ENCODE measurements around the gene DEAF1.

The DEAF1 gene

DNA sequence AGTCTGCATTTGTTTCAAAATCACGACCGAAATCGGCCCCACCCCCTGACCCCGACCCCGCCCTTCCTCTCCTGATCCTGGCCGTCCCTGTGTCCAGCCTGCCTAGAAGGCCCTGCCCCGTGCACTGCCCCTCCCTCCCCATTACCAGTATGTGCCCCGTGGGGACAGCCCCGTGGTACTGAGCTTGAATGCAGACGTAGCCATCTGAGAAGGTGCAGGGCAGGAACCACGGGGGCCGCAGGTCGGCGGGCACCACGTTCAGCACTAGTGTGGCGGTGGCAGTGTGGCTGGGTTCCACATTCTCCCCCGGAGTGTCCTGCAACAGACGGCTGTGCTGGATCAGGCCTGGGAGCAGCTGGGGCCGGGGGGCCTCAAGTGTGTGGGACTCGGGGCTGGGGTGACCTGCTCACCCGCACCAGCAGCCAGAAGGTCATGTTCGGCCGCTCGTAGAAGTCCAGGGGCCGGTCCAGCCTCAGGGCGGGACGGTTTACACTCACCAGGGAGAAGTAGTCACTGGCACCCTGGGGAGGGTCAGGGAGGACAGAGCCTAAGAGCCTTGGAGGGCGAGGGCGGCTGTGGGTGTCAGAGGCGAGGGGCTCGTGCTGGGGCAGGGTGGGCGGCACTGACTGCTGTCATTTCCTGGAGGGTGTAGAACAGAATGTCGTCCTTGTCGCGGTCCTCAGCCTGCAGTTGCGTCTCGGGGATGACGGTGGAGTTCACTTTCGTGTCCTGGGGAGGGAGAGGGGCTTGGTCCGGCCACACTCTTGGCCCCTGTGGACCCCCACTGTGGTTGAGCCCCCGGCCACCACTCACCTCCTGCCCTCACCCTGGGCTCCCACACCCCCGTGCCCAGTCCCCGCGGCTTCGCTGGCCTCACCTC is 73.8 kb downstream of the DEAF1 start:
- no peak for DNase-seq

DNA sequence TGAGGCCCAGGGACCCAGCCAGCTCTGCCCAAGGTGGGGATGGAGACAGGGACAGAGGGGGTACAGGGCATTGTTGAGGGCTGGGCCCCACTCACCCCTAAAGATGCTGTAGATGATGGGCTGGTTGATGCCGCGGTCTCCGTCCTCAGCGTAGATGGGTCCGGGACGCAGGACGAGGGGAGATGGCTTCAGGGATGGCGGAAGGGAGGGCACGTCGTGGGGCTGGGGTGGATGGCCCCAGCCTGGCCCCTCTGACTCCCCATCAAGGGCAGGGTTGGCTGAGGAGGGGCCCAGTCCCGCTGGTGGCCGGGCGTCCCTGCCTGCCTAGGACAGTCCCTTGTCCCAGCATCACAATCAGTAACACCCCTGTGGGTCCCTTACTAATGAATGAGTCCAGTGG is 74.8 kb downstream of the DEAF1 start:
- DNase-seq = no peak

DNA sequence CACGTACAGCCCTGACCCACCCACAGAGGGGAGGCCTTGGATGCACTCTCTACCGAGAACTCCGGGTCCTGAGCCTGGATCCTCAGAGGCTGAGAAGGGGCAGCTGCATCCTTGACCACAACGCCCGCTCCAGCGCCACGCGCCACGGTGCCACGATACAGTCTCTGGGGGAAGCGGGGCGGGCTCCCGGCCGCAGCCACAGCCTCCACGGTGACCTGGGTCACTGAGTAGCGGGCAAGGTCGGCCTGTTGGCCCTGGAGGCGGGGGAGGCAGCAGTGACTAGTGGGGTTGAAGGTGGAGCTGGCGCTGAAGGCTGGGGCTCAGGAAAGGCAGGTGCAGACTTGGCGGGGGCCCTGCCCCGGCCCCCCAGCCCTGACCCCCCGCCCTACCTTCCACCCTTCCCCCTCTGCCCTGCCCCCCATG is 75.4 kb downstream of the DEAF1 start:
- DNase-seq = no peak

DNA sequence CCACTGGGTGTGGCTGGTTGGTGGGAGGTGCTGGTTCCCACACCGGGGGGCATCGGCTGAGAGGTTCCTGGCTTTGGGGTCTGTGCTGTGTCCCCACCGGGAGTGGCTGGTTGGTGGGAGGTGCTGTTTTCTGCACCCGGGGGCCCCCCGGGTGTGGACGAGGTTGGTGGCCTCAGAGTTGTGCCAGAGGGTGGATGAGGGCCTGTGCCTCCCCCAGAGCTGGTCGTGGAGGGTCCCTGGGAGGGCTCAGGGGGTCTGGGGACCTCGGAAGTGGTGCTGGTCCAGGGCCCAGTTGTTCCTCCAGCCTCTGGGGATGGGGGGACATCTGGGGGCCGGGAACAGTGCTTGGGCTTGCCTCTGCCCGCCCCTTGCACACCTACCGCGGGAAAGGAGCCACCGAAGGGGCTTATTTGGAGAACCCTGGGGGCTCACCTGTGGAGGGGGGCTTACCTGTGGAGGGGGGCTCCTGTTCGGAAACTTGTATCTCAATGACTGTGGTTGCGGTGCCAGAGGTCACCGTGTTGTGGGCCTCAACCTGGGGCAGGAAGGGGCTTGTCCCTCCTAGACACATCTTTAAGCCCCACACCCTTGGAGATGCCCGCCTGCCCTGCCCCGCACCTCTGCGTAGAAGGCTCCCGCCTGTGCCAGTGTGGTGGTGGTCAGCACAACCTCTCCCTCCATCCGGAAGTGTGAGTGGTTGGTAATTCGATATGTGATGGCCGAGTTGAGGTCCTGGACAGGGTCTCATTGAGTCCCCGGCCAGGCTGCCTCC is 76.0 kb downstream of the DEAF1 start:
- no peak for DNase-seq

DNA sequence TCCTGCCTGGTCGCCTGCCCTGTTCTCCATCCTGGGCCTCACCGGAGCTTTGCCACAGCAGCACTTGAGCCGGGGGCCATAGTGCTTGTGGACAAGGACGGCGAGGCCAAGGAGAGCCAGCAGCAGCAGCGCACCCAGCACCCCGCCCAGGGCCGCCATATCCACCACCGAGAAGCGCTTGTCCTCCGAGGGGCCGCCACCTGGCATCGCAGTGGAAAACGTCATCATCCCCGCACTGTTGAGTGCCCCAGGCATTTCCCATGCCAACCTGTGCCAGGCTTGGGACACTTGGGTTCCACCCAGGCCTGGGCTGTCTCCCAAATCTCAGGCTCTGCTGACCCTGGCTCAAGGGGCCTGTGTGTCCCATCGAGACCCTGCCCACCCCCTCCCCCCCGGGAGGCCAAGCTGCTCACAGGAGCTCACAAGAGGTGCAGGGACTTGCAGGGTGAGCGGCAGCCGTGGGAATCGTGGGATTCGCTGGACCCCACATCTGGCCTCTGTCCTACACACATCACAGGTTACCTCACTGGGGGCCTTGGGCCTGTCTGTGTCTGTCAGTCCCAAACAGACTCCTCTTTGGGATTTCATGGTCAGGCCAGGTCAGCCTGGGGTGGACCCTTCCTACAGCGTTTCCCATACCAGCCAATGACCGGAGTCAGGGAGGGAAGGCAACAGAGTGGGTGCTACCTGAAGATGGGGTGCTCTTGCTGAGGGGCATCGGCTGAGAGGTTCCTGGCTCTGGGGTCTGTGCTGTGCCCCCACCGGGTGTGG is 76.9 kb downstream of the DEAF1 start:
- no peak for DNase-seq

DNA sequence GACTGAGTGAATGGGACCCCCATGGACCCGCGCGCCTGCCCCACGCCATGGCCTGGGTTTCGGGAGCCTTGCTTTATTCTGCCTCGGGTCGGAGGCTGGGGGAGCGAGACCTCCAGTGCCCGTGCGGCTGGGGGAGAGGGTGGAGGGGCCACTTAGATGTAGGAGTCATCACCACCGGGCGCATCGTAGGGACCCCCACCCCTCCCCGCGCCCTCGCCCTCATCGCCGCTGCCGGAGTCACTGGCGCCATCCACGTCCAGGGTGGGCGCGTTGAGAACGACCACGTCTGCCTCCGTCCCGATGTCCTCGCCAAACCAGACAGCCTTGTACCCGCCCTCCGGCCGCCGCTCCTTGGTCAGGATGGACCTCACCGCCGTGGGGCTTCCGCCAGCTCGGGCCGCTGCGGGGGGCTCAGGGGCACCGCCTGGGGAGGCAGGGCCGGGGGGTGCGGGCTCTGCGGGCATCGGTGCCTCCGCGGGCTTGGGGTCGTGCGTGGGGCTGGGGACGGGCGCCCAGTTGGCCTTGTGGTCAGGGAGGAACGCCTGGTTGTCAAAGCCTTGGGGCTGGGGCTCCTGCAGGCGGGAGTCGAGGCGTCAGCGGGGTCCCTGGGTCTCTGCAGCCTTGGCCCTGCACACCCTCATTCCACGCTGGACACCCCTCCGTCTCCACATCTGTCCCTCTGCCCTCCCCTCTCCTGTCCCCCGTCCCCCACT is 77.7 kb downstream of the DEAF1 start:
- no peak for DNase-seq

DNA sequence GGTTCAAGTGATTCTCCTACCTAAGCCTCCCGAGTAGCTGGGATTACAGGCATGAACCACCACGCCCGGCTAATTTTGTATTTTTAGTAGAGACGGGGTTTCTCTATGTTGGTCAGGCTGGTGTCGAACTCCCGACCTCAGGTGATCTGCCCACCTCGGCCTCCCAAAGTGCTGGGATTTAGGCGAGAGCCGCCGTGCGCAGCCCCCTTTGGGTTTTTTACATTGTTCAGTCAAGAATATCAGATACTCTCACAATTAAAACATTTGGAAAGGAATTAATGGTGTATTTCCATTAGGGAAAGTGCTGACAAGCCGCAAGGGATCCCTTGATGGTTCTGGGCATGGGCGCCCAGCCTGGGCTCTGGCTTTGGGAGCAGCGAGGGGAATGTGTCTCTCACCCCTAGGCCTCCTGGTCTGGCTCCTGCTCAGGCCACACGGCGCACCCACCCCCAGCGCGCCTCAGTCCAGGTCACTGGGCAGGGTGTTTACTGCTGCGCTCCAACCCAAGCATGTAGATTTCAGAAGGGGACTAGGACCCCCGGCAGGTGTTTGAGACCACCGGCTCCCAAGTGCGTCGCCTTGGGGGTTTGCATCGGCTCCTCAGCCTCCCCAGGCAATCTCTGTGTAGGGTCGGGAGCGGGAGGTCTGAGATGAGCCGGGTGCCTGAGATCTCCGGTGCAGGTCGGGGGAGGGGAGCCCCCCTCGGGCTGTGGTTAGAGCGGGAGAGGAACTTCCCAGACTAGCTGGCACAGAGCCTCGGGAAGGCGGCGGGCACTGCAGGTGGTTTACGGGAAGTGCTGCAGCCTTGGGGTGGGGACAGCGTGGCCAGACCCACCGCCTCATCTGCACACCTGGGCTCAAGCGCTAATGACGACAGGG is 78.5 kb downstream of the DEAF1 start:
- DNase-seq = no peak

DNA sequence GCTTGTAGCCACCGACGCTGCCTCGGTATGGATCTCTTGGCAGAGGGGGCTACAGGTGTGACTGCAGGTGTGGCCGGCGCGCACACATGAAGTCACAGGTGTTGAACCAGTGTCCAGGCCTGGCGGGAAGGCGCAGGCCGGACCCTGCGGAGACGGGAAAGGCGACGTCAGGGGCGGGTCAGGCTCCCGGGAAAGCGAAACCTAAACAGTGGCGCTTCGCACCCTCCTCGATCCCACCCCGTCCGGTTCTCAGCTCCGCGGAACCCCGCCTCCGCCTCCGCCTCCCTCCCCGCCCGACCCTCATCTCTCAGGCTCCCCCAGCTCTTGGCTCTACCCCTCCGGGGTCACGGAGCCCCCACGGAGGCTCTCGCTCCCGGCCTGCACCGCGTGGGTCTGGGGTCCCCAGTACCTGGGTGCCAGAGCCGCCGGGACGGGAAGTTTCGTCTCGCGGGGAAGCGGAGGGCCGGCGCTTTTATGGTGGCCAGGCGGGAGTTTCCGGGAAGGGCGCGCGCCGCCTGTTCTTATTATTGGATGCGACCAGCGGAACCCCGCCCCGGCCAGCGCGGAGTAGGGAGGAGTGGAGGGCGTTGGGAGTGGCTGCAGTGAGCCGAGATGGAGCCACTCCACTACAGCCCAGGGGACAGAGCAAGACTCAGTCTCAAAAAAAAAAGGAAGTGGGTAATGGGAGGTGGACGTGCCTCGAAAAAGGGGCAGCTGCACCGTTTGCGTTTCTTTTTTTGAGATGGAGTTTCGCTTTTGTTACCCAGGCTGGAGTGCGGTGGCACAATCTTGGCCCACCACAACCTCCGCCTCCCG is 79.3 kb downstream of the DEAF1 start, which contains the start of gene IRF7:
TSS of gene IRF7 (minus strand) at position 447 of the 816 bp plus-strand sequence. CDS start 586 bp downstream, outside the sequence.
- peak; percentile 69 for DNase-seq

DNA sequence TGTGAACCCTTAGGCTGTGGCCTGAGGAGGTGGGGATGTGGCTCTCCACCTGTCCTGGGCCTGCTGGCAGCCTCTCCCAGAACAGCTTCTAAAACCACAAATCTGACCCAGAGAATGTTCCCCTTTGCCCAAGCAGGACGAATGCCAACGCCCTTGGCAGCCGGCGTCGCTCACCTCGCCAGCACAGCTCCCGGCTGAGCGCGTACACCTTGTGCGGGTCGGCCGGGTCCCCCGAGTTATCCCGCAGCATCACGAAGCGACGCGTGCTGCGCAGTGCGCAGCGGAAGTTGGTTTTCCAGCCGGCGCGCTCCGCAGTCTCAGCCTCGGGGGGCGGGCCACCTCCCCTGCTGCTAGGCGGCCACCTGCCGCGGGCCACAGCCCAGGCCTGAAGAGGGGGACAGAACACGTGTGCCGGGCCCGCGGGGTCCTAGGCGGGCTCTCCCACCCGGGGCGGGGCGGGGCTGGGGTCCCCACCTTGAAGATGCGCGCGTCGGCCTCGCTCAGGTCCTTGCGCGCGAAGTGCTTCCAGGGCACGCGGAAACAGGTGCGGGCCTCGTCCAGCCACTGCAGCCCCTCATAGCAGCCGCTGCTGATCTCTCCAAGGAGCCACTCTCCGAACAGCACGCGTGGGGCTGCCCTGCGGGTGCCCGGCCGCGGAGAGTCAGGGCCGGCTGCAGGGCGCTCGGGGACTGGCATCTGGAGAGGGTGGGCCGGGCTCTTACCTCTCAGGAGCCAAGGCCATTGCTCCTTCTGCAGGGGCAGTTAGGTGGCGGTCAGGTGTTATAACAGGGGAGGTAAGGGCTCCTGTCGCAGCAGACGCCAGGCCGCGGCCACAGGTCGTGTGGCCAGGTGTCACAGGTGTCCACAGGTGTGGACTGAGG is 80.2 kb downstream of the DEAF1 start:
- DNase-seq = no peak

DNA sequence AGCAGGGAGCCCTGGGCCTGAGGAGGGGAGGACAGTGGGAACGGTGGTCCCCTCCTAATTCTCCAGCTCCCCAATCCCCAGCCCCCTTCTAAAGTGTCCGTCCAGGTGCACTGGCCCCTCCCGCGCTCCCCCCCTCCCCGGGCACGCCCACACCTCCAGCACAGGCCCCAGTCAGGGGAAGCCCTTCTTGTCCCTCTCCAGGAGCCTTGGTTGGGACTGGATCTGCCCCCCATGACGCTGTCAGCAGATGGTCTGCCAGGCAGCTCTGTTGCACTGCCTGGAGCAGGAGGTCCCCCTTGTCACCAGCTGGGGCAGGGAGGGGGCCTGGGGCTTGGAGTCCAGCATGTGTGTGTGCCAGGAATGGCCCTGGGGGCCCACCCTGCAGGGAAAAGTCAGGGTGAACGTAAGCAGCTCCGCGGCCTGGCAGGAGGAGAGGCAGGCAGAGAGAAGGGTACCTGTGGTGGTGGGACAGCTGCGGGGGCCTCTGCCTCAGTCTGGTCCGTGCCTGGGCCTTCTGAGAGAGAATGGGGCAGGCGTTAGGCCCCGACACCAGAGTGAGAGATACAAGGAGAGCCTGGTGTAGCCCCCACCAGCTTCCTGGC is 80.9 kb downstream of the DEAF1 start:
- no peak for DNase-seq

DNA sequence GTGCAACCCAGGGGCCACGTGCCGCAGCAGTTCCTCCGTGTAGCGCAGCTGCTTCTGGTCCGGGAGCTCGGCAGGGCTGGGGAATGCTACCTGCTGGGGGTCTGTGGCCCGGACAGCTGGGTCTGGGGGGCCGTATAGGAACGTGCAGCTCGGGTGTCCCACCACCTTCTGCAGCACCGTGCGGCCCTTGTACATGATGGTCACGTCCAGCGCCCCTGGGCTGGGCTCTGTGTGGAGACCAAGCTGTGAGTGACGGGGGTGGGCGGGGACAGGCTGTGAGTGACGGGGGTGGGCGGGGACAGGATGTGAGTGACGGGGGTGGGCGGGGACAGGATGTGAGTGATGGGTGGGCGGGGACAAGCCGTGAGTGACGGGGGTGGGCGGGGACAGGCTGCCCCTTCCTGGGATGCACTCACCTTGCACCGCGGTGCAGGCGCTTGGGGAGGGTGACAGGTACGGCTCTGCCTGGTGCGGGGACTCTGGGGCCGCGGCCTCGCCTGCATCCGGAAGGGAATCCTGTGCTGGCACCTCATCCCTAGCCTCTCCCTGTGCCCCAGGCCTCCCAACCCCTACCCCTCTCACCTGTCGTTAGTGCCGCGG is 81.6 kb downstream of the DEAF1 start:
- no peak for DNase-seq

DNA sequence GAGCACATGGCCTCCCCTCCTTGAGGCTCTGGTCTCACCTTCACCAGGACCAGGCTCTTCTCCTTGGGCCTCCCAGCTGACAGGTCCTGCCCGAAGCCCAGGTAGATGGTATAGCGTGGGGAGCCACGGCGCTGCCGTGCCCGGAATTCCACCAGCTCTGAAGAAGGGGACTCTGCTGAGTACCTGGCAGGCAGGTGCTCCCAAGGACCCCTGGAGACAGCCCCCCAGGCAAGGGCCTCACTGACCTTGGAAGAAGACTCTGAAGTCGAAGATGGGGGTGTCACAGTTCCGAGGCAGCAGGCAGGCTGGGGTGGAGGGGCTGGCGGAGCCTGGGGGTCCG is 82.1 kb downstream of the DEAF1 start:
- DNase-seq = no peak

DNA sequence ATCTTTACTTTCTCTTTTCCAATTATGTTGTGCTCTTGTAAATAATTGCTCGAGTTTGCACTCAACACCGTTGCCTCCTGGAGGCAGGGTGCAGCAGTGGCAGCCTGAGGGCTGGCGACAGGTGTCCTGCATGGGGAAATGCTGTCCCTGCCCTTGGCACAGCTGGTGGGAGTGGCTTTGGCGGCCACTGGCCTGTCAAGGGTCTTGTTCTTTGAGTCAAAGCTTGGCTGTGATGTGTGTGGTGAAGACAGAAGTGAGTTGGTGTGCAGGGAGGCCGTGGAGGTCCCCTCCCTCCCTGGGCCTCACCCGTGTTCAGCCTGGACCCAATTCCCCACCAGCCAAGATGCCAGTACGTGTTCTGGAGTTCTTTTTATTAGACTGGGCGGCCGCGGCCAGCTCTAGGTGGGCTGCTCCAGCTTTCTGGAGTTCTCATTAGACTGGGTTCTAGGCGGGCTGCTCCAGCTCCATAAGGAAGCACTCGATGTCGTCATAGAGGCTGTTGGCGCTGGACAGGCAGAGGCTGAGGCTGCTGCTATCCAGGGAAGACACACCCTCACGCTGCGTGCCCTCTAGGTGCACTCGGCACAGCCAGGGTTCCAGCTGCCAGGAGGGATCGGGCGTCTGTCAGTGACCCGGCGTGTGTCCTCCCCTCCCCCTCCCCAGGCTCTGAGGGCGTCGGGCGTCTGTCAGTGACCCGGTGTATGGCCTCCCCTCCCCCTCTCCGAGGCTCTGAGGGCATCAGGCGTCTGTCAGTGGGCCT is 82.6 kb downstream of the DEAF1 start:
- no peak for DNase-seq

DNA sequence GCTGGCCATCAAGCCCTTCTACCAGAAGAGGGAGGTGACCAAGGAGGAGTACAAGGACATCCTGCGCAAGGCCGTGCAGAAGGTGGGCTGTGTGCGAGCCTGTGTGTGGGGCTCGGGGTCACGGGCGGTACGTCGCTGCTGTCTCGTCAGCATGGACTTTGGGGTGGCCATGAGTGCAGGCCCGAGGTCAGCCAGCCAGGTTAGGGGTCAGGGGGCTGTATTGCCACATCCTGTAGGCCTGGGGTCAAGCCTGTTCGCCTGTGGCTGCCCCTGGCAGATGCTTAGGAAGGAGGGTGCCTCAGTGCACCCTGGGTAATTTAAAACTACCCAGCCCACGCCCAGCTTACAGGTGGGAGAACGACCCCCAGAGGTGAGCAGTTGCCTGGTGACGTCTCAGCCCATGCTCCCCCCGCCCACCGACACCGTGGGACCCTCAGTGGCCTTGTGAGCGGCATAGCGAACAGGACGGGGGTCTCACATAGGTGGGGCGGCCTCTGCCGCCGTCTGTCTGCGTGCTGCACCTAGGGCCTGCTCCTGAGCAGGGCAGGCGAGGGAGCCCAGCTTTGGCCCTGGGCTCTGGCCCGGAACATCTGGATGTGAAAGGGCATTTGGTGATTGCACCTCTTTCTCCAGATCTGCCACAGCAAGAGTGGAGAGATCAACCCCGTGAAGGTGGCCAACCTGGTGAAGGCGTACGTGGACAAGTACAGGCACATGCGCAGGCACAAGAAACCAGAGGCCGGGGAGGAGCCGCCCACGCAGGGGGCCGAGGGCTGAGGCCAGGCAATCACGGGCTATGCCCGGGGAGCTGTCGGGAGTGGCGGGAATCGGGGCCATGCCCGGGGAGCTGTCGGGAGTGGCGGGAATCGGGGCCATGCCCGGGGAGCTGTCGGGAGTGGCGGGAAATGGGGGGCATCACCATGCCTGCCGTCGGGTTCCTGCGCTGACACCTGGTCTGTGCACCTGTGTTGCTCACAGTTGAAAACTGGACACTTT is 83.7 kb downstream of the DEAF1 start:
- no peak for DNase-seq

DNA sequence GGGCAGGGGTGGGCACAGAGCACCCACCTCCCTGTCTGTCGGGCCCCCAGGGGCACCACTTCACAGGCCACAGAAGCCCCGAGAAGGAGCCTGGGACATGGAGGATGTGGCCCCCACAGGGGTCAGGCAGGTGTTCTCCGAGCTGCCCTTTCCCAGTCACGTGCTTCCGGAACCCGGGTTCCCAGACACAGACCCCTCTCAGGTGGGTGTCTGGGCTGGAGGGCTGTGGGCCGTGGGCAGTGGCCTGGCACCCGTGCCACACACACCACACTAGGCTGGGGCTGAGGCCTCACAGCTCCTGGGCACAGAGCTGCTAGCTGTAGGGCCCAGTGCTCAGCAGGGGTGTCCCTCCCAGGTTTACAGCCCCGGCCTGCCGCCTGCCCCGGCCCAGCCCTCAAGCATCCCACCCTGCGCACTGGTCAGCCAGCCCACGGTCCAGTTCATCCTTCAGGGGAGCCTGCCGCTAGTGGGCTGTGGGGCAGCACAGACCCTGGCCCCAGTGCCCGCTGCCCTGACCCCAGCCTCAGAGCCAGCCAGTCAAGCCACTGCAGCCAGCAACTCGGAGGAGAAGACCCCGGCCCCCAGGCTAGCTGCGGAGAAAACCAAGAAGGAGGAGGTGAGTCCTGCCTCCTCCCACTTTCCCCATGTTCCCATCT is 84.7 kb downstream of the DEAF1 start:
- DNase-seq = no peak

DNA sequence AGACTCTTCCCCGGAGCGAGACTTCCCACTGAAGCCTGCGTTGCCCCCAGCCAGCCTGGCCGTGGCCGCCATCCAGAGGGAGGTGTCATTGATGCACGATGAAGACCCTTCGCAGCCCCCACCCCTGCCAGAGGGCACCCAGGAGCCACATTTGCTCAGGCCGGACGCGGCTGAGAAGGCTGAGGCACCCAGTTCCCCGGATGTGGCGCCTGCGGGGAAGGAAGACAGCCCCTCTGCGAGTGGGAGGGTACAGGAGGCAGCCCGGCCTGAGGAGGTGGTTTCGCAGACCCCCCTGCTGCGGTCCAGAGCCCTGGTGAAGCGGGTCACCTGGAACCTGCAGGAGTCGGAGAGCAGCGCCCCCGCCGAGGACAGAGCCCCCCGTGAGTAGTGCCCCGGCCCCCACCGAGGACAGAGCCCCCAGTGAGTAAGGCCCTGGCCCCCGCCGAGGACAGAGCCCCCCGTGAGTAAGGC is 85.6 kb downstream of the DEAF1 start:
- DNase-seq = no peak

Data from NCI-H2107 (cell line).